GM10248 (cell line): ENCODE data around the gene MFNG.

Source experiments
- CTCF ChIA-PET: fragments of 300-600 bp; sonication (Branson Sonifier 250); formaldehyde crosslinking; extraction: SDS; loops from one replicate; lab custom pipeline; 2021; ENCODE audit warnings: antibody characterized with exemption; lab: Yijun Ruan, JAX
- POLR2A ChIA-PET: fragments of 350-650 bp; sonication (Branson Sonifier 250); formaldehyde crosslinking; extraction: SDS; loops from one replicate; lab custom pipeline; 2020; ENCODE audit warnings: antibody characterized with exemption; lab: Yijun Ruan, JAX
- DNase-seq: peaks from one replicate; pipeline ENCODE4 v3.0.0; 2012; ENCODE audit errors: extremely low spot score
- CTCF ChIP-seq: IDR thresholded peaks from 2 replicates; pipeline ENCODE4 v1.5.1; 2012; ENCODE audit warnings: mild to moderate bottlenecking, low read depth; ENCODE audit errors: extremely low read depth, missing control alignments, control extremely low read depth

Gene MFNG

GRCh38 chr22:37484480-37485394 is 1.4 kb downstream of the MFNG start:
- POLR2A ChIA-PET = interaction anchor here (1.4 kb wide), 1 partner anchor 285 kb away, joined by 3 read pairs; no protein-coding TSS in a partner anchor

GRCh38 chr22:37483050-37483449 is 3.1 kb downstream of the MFNG start:
- ChIA-PET POLR2A (no interaction called here), CTCF (interaction anchor here (2.1 kb wide), 1 partner anchor 11 kb away, joined by 10 read pairs; no protein-coding TSS in a partner anchor)
- no peak for DNase-seq

More at GRCh38 chr22:37484480-37485394, 1.4 kb downstream of the MFNG start:
- TF ChIP-seq CTCF = no peak
- CTCF ChIA-PET = interaction anchor here (1.4 to 4.1 kb wide), 3 partner anchors 13 to 167 kb away, joined by 3 to 21 read pairs (median 16); no protein-coding TSS in a partner anchor
- DNase-seq = peak; percentile 80

GRCh38 chr22:37482244-37482643 is 3.9 kb downstream of the MFNG start:
- ChIA-PET POLR2A (no interaction called here), CTCF (interaction anchor here (2.1 kb wide), 1 partner anchor 10 kb away, joined by 10 read pairs; no protein-coding TSS in a partner anchor)
- DNase-seq = no peak
- no peak for TF ChIP-seq CTCF

More at GRCh38 chr22:37483050-37483449, 3.1 kb downstream of the MFNG start:
- no peak for TF ChIP-seq CTCF

- POLR2A ChIA-PET = no interaction called here
- no peak for TF ChIP-seq CTCF
- CTCF ChIA-PET = interaction anchor here (1.8 kb wide), 1 partner anchor 9 kb away, joined by 7 read pairs; no protein-coding TSS in a partner anchor
- DNase-seq = no peak
Observed at GRCh38 chr22:37481347-37481907, 4.8 kb downstream of the MFNG start.

- ChIA-PET POLR2A (no interaction called here), CTCF (interaction anchor here (0.6 to 1.8 kb wide), 2 partner anchors 9 to 50 kb away, joined by 3 to 7 read pairs; no protein-coding TSS in a partner anchor)
- TF ChIP-seq CTCF = no peak
- no peak for DNase-seq
Observed at GRCh38 chr22:37480387-37481346, 5.5 kb downstream of the MFNG start.
